ENCODE measurements around the gene NFYB.

DNA sequence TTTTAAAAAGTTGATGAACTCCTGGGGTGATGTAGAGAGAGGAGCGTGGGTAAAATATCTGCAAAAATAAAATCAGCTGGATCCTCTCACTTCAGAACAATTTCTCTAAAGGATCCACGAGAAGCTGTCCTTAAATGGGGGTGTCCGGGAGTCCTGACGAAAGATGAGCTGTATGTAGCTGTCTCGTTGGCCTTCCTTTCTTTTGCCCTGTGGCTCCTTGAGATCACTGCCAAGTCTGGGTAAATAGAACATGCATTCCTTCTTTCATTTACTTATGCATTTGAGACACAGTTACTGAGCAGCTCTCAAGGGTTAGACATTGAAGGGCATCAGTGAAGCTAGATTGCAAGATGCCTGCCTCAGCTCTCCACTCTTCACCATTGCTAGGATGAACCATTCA lies 42.4 kb upstream of the NFYB start:
- TF ChIP-seq, protein P1, sequence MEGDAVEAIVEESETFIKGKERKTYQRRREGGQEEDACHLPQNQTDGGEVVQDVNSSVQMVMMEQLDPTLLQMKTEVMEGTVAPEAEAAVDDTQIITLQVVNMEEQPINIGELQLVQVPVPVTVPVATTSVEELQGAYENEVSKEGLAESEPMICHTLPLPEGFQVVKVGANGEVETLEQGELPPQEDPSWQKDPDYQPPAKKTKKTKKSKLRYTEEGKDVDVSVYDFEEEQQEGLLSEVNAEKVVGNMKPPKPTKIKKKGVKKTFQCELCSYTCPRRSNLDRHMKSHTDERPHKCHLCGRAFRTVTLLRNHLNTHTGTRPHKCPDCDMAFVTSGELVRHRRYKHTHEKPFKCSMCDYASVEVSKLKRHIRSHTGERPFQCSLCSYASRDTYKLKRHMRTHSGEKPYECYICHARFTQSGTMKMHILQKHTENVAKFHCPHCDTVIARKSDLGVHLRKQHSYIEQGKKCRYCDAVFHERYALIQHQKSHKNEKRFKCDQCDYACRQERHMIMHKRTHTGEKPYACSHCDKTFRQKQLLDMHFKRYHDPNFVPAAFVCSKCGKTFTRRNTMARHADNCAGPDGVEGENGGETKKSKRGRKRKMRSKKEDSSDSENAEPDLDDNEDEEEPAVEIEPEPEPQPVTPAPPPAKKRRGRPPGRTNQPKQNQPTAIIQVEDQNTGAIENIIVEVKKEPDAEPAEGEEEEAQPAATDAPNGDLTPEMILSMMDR (IDR thresholded peaks at IDR 0.05; ENCODE audit: extremely low read depth in 1 of 2, insufficient read depth in 1 of 2, low read depth in 1 of 2, low read length in 2 of 2) = no peak
- no peak for TF ChIP-seq POLR2AphosphoS5 (IDR thresholded peaks at IDR 0.05; ENCODE audit: insufficient read depth, low read depth, low read length)

All from endothelial cell of umbilical vein (primary cell).